Measurements from ENCODE around the gene TTC9B.

Gene TTC9B

DNA sequence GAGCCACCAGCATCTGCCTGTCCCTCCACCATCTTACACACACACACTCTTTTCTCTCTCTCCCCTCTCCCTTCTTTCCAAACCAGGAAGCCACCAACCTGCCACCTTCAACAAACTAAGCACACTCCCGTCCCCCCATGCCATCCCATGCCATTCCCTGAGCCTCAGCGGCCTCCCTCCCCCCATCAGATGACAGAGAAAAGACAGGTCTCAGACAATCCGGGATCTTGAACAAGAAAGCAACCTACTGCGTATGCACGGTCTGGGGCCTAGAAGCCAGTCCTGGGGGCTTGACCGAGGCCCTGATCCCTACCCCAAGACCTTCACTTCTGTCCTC lies 47.5 kb upstream of the TTC9B start:
- no peaks in the 10 kb centered on the region for H3K9me3 ChIP-seq (ENCODE audit: severe bottlenecking)
- no peaks in the 10 kb centered on the region for H3K27me3 ChIP-seq (ENCODE audit: insufficient read depth, poor library complexity, severe bottlenecking)
- no peaks in the 10 kb centered on the region for H3K4me1 ChIP-seq (ENCODE audit: insufficient read depth, poor library complexity, severe bottlenecking)
- no peak for ATAC-seq (ENCODE audit: low read depth)
- peaks cover 17% of the 10 kb centered on the region for H3K36me3 ChIP-seq (ENCODE audit: low read depth)
- TF ChIP-seq, protein P1, sequence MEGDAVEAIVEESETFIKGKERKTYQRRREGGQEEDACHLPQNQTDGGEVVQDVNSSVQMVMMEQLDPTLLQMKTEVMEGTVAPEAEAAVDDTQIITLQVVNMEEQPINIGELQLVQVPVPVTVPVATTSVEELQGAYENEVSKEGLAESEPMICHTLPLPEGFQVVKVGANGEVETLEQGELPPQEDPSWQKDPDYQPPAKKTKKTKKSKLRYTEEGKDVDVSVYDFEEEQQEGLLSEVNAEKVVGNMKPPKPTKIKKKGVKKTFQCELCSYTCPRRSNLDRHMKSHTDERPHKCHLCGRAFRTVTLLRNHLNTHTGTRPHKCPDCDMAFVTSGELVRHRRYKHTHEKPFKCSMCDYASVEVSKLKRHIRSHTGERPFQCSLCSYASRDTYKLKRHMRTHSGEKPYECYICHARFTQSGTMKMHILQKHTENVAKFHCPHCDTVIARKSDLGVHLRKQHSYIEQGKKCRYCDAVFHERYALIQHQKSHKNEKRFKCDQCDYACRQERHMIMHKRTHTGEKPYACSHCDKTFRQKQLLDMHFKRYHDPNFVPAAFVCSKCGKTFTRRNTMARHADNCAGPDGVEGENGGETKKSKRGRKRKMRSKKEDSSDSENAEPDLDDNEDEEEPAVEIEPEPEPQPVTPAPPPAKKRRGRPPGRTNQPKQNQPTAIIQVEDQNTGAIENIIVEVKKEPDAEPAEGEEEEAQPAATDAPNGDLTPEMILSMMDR (IDR thresholded peaks at IDR 0.05; ENCODE audit: poor library complexity, severe bottlenecking): no peak
- no peak for DNase-seq (ENCODE audit: low spot score)
- no peak overlapping the region for H3K27ac ChIP-seq (ENCODE audit: poor library complexity, severe bottlenecking)
- H3K4me3 ChIP-seq (ENCODE audit: severe bottlenecking): no peak overlapping the region

DNA sequence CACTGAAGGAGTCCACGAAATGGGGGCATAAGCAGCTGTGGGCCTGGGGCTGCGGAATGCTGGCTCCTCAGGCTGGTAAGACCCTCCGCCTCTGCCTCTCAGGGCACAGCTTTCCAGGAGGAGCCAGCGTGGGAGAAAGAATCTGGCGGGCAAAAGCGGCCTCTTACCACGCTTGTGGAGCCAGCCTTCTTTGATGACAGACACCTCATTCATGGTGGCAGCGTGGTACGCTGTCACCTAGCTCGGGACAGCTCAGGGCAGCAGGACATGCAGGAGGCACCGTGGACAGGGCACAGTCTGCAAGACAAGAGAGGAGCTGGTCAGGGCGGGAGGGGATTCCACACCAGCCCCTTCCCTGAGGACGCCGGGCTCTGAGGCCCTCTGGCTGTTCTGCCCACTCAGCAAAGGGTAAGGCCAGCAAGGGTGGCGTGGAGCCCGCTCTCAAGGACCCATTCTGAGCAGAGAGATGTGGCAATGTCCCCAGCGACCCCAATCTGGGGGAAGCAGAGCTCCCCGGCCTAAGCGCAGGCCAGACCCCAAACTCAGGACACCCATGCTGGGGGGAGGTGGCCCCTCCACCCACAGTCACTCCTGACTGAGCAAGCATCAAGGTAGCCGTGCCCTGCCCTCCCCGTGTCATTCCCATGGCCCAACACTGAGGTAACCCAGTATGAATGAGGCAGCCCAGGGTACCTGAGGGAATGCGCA lies 47.0 kb upstream of the TTC9B start:
- H3K27me3 ChIP-seq (ENCODE audit: insufficient read depth, poor library complexity, severe bottlenecking): no peaks in the 10 kb centered on the region
- DNase-seq (ENCODE audit: low spot score) (no peak), ATAC-seq (ENCODE audit: low read depth) (no peak)
- no peaks in the 10 kb centered on the region for H3K9me3 ChIP-seq (ENCODE audit: severe bottlenecking)
- H3K27ac ChIP-seq (ENCODE audit: poor library complexity, severe bottlenecking): no peak overlapping the region
- no peaks in the 10 kb centered on the region for H3K4me1 ChIP-seq (ENCODE audit: insufficient read depth, poor library complexity, severe bottlenecking)
- H3K36me3 ChIP-seq (ENCODE audit: low read depth): peaks cover 17% of the 10 kb centered on the region
- no peak overlapping the region for H3K4me3 ChIP-seq (ENCODE audit: severe bottlenecking)
- TF ChIP-seq, protein P1 (IDR thresholded peaks at IDR 0.05; ENCODE audit: poor library complexity, severe bottlenecking): no peak

DNA sequence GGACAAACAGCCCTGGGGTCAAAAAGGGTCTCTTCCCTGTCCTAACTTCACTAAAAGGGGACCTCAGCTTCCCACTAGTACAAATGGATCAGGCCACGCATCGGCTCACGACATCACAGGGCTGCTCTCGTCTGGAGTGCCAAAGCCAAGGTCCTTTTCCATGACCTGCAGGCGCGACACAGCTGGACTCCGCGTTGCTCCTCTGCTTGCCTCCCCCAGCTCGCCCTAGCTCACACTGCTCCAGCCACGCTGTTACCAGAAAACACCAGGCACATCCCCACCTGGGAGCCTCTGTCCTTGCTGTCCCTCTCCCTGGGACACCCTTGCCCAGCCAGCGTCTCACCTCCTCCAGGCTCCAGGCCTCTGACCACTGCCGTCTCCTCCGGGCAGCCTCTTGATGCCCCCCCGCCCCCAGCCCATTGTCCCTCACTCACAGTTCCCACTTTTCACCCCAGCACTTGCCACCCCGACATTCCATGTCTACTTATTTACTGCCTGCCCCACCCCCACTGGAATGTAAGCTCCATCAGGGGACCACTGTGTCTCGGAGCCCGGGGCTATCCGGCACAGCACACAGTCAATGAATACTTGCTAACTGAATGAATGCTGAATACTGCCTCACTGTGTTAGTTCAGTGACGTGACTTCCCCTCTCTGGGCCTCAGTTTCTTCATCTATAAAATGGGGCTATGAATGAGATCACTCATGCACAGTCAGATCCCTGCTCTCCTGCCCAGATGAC lies 46.3 kb upstream of the TTC9B start:
- DNase-seq (ENCODE audit: low spot score): no peak
- no peak for ATAC-seq (ENCODE audit: low read depth)
- no peak overlapping the region for H3K27ac ChIP-seq (ENCODE audit: poor library complexity, severe bottlenecking)
- H3K9me3 ChIP-seq (ENCODE audit: severe bottlenecking): no peaks in the 10 kb centered on the region
- TF ChIP-seq, protein P1 (IDR thresholded peaks at IDR 0.05; ENCODE audit: poor library complexity, severe bottlenecking): no peak
- peaks cover 17% of the 10 kb centered on the region for H3K36me3 ChIP-seq (ENCODE audit: low read depth)
- H3K4me1 ChIP-seq (ENCODE audit: insufficient read depth, poor library complexity, severe bottlenecking): no peaks in the 10 kb centered on the region
- H3K4me3 ChIP-seq (ENCODE audit: severe bottlenecking): no peak overlapping the region
- H3K27me3 ChIP-seq (ENCODE audit: insufficient read depth, poor library complexity, severe bottlenecking): no peaks in the 10 kb centered on the region

DNA sequence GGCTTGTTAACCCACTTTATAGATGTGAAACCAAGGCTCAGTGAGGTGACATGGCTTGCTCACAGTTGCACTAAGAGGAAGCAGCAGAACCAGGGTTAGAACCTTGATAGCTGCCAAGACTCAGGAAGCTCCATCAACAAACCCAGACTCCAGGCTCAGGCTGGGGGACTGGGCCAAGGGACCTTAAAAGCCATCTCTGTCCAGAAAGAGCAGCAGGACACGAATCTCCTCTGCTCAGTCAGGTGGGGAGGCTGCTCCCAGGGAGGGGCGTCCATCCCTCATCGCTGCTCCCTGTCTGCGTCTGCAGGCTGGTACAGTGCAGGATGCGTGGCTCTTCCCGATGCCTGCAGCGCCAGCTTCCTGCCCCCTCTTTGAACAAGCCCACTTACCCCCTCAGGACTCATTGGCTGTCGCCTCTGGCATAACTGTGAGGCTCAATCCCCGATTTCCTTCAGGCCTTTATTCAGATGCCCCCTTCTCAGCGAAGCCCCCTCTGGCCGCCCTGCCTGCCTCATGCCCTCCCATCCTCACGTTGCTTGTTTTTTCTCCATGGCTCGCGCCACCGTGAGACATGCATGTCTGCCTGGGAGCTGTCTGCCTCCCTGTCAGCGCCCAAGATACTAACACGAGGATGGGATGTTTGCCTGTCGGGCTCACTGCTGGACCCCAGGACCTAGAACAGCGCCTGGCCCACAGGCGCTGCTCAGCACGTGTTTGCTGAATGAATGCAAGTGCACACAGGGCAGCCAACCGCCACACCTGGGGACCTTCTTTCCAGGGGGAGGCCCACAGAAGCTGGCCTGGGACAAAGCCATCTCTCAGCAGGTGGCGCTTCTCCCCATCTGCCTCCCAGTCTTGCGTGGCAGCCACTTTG lies 45.5 kb upstream of the TTC9B start:
- no peak overlapping the region for H3K4me3 ChIP-seq (ENCODE audit: severe bottlenecking)
- H3K36me3 ChIP-seq (ENCODE audit: low read depth): peaks cover 17% of the 10 kb centered on the region
- H3K9me3 ChIP-seq (ENCODE audit: severe bottlenecking): no peaks in the 10 kb centered on the region
- H3K4me1 ChIP-seq (ENCODE audit: insufficient read depth, poor library complexity, severe bottlenecking): no peaks in the 10 kb centered on the region
- H3K27me3 ChIP-seq (ENCODE audit: insufficient read depth, poor library complexity, severe bottlenecking): no peaks in the 10 kb centered on the region
- no peak for ATAC-seq (ENCODE audit: low read depth)
- H3K27ac ChIP-seq (ENCODE audit: poor library complexity, severe bottlenecking): no peak overlapping the region
- DNase-seq (ENCODE audit: low spot score): no peak
- TF ChIP-seq, protein P1 (IDR thresholded peaks at IDR 0.05; ENCODE audit: poor library complexity, severe bottlenecking): no peak

Data from RWPE2 (cell line).